Astrocyte of the hippocampus (primary cell): Measurements from ENCODE around the gene LILRA5.
"Not testable (repeated sequence)": the region's sequence is repeated elsewhere in the genome, so short reads cannot be mapped to it uniquely, and the experiment has no call there.

Experiments
- DNase-seq: peaks from one replicate; pipeline ENCODE4 v3.0.0; 2011; ENCODE audit warnings: low read depth, low spot score

The LILRA5 gene

GRCh38 chr19:54274516-54274915 lies 38.5 kb downstream of the LILRA5 start:
- DNase-seq, result not testable (repeated sequence)

- no peak for DNase-seq
Observed at GRCh38 chr19:54273821-54274220, 39.1 kb downstream of the LILRA5 start.

GRCh38 chr19:54272181-54272580 lies 40.8 kb downstream of the LILRA5 start:
- not testable (repeated sequence) for DNase-seq

DNA sequence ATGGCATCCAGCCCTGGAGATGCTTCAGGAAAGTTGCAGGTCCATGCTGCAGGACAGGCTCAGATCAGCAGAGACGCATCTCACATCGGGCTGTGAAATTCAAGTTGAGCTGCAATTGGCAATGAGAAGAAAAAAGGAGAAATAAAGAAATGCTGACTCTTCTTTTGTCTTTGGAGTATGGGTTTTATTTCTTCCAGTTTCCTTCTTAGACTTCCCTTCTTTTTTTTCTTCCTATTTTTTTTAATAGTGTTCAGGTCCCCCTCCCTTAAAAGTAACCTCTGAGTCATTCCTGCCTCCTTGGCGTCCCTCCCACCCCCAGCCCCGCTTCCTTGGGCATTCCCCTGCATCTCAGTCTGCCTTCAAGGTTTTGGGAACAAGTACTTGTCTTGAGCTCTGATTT lies 41.4 kb downstream of the LILRA5 start:
- DNase-seq, result not testable (repeated sequence)

GRCh38 chr19:54271106-54271505 lies 41.9 kb downstream of the LILRA5 start:
- DNase-seq, result no peak

- DNase-seq, result no peak
Observed at GRCh38 chr19:54268936-54269335, 44.0 kb downstream of the LILRA5 start.

DNA sequence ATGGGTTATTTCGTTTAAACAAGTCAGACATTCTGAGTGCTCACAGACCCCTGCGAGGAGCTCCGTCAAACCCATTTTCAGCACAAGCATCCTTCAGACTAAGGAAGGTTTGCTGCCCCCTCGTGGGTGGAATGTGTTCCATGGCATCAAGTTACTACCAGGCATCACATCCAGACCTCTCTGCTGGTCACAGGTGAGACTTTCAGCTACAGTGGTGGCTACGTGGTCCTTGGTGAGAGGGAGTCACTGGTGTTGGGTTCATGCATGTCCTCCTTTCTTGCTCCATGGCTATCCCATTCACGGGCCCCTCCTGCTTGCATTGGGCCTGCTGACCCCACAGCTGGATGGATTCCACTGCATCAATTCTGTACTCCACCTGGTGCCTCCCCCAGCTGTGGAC lies 46.8 kb downstream of the LILRA5 start:
- DNase-seq, result peak; percentile 80

DNA sequence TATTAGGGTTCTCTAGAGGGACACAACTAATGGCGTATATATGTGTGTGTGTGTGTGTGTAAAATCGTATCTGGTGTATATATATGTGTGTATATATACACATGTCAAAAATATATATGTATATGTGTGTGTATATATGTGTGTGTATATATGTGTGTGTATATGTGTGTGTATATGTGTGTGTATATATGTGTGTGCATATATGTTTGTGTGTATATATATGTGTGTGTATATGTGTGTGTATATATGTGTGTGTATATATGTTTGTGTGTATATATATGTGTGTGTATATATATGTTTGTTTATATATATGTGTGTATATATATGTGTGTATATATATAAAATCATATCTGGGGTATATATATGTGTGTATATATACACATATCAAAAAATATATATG lies 50.5 kb downstream of the LILRA5 start:
- no peak for DNase-seq

- DNase-seq, result no peak
Observed at GRCh38 chr19:54262066-54262465, 50.9 kb downstream of the LILRA5 start.

DNA sequence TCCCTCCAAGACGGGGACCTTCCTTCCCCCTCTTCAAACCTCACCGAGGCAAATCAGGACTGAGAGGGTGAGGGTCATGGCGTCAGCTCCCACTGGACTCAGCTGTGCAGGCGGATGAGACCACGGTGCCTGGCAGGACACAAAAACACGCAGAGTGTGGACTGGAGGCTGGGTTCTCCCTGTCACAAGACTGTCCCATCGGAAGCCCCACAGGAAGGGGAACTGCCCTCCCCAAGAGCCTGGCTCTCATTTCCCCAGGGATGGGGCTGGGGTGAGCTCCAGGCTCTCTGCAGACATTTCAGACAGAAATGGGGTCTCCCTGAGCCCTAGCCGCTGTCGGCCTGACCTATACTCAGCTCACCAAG lies 55.9 kb downstream of the LILRA5 start, which contains the start of gene LILRB5:
Gene LILRB5 (minus strand): TSS at position 158 of the 365 bp plus-strand sequence. CDS start 80 bp downstream, at position 78.
- no peak for DNase-seq
